ENCODE results near the gene TOR1AIP1. TPM values are rescaled to one million over a fixed set of nuclear protein-coding genes. Genes with fewer than 3 reads are reported as not detected.

TOR1AIP1 gene
- total and polyA plus RNA-seq, 2 experiments from 2014 or later = 59.1 to 64.6 TPM

- peak overlapping the region; percentile 82 for H3K9ac ChIP-seq
- in situ Hi-C loops (cut with MboI) = loop anchor here (25.0 kb wide), 1 partner anchor 286 kb away; the partner anchor contains the start of gene QSOX1
Observed at GRCh38 chr1:179876300-179876715, 5.8 kb upstream of the TOR1AIP1 start.

GRCh38 chr1:179877586-179878265 lies 4.4 kb upstream of the TOR1AIP1 start, which contains the start of gene TOR1AIP2:
Gene TOR1AIP2, minus strand, starts transcription at chr1:179877803. Its CDS starts 25,138 bp downstream, at chr1:179852665.
- WGBS, 2 experiments (ENCODE audit: low coverage in 1 of 2, low lambda C conversion rate in 2 of 2, missing lambda C conversion rate in 2 of 2) = 6% methylated on average over 31 of the region's 31 CpGs
- Histone ChIP-seq H3K4me1 (ENCODE audit: insufficient read depth) (peaks cover 26% of the 10 kb centered on the region), H3K9ac (peak within 1 kb of the TSS; percentile 82), H3K4me2 (ENCODE audit: unreplicated experiment) (peak within 1 kb of the TSS; percentile 93), H3K27me3 (replicated peaks; ENCODE audit: insufficient read depth) (no peaks in the 10 kb centered on the region), H3K79me2 (ENCODE audit: insufficient read depth) (peaks cover 74% of the 10 kb centered on the region), H4K20me1 (ENCODE audit: insufficient read depth) (peaks cover 4% of the 10 kb centered on the region; the same call in 1 of the 2 replicates), H3K9me3 (ENCODE audit: low read depth) (no peaks in the 10 kb centered on the region), H3K36me3 (ENCODE audit: low read depth) (peaks cover 31% of the 10 kb centered on the region), H3K27ac (peak within 1 kb of the TSS; percentile 51), H3K9me2 (ENCODE audit: insufficient read depth) (no peaks in the 10 kb centered on the region), H3F3A (ENCODE audit: insufficient read depth) (peaks cover 18% of the 10 kb centered on the region), H2AFZ (peak within 1 kb of the TSS; percentile 91), H3K4me3 (peak within 1 kb of the TSS; percentile 97)
- TF ChIP-seq EZH2 (IDR thresholded peaks at IDR 0.05; ENCODE audit: insufficient read depth, poor library complexity, severe bottlenecking) = no peak
- no peak for TF ChIP-seq EZH2phosphoT487 (IDR thresholded peaks at IDR 0.05; ENCODE audit: insufficient read depth, low read depth)
- in situ Hi-C loops (cut with MboI) = loop anchor here (25.0 kb wide), 1 partner anchor 285 kb away; the partner anchor contains the start of gene QSOX1
- peak; percentile 96 for DNase-seq

More at GRCh38 chr1:179876300-179876715, 5.8 kb upstream of the TOR1AIP1 start:
- DNase-seq = peak; percentile 33
- H4K20me1 ChIP-seq (ENCODE audit: insufficient read depth) = peaks cover 4% of the 10 kb centered on the region; the same call in 1 of the 2 replicates
- H2AFZ ChIP-seq = no peak overlapping the region
- H3K79me2 ChIP-seq (ENCODE audit: insufficient read depth) = peaks cover 88% of the 10 kb centered on the region
- peak overlapping the region; percentile 93 for H3K4me2 ChIP-seq (ENCODE audit: unreplicated experiment)
- H3K9me3 ChIP-seq (ENCODE audit: low read depth) = no peaks in the 10 kb centered on the region
- 63 to 66% methylated on average over 3 of the region's 3 CpGs for WGBS, 2 experiments (ENCODE audit: low coverage in 1 of 2, low lambda C conversion rate in 2 of 2, missing lambda C conversion rate in 2 of 2)
- no peaks in the 10 kb centered on the region for H3K9me2 ChIP-seq (ENCODE audit: insufficient read depth)
- H3K27ac ChIP-seq = peak overlapping the region; percentile 51; the same call in 1 of the 2 replicates
- TF ChIP-seq EZH2 (IDR thresholded peaks at IDR 0.05; ENCODE audit: insufficient read depth, poor library complexity, severe bottlenecking) = no peak
- no peak for TF ChIP-seq EZH2phosphoT487 (IDR thresholded peaks at IDR 0.05; ENCODE audit: insufficient read depth, low read depth)
- peaks cover 21% of the 10 kb centered on the region for H3F3A ChIP-seq (ENCODE audit: insufficient read depth)
- H3K4me1 ChIP-seq (ENCODE audit: insufficient read depth) = peaks cover 29% of the 10 kb centered on the region
- peak overlapping the region; percentile 97 for H3K4me3 ChIP-seq
- peaks cover 31% of the 10 kb centered on the region for H3K36me3 ChIP-seq (ENCODE audit: low read depth)
- H3K27me3 ChIP-seq (replicated peaks; ENCODE audit: insufficient read depth) = no peaks in the 10 kb centered on the region

GRCh38 chr1:179879797-179880196 lies 2.3 kb upstream of the TOR1AIP1 start:
- peaks cover 35% of the 10 kb centered on the region for H3K4me1 ChIP-seq (ENCODE audit: insufficient read depth)
- peaks cover 4% of the 10 kb centered on the region; the same call in 1 of the 2 replicates for H4K20me1 ChIP-seq (ENCODE audit: insufficient read depth)
- no peaks in the 10 kb centered on the region for H3K9me2 ChIP-seq (ENCODE audit: insufficient read depth)
- WGBS, 2 experiments (ENCODE audit: low coverage in 1 of 2, low lambda C conversion rate in 2 of 2, missing lambda C conversion rate in 2 of 2) = 94 to 100% methylated on average over 2 of the region's 2 CpGs
- no peak overlapping the region for H3K27ac ChIP-seq
- no peak overlapping the region for H2AFZ ChIP-seq
- DNase-seq = no peak
- H3K9me3 ChIP-seq (ENCODE audit: low read depth) = no peaks in the 10 kb centered on the region
- H3K4me3 ChIP-seq = no peak overlapping the region
- H3K4me2 ChIP-seq (ENCODE audit: unreplicated experiment) = no peak overlapping the region
- in situ Hi-C loops (cut with MboI) = loop anchor here (25.0 kb wide), 1 partner anchor 283 kb away; the partner anchor contains the start of gene QSOX1
- no peak for TF ChIP-seq EZH2phosphoT487 (IDR thresholded peaks at IDR 0.05; ENCODE audit: insufficient read depth, low read depth)
- TF ChIP-seq EZH2 (IDR thresholded peaks at IDR 0.05; ENCODE audit: insufficient read depth, poor library complexity, severe bottlenecking) = no peak
- peaks cover 71% of the 10 kb centered on the region for H3K79me2 ChIP-seq (ENCODE audit: insufficient read depth)
- H3K27me3 ChIP-seq (replicated peaks; ENCODE audit: insufficient read depth) = no peaks in the 10 kb centered on the region
- H3K9ac ChIP-seq = no peak overlapping the region
- H3F3A ChIP-seq (ENCODE audit: insufficient read depth) = peaks cover 16% of the 10 kb centered on the region
- H3K36me3 ChIP-seq (ENCODE audit: low read depth) = peaks cover 13% of the 10 kb centered on the region; the same call in 1 of the 2 replicates

- TF ChIP-seq EZH2phosphoT487 (IDR thresholded peaks at IDR 0.05; ENCODE audit: insufficient read depth, low read depth) (no peak), EZH2 (IDR thresholded peaks at IDR 0.05; ENCODE audit: insufficient read depth, poor library complexity, severe bottlenecking) (no peak)
- Histone ChIP-seq H3K9me2 (ENCODE audit: insufficient read depth) (no peaks in the 10 kb centered on the region), H4K20me1 (ENCODE audit: insufficient read depth) (0 out of 2 replicates have a peak, but pooled peaks cover under 1% of the 10 kb centered on the region), H3K4me2 (ENCODE audit: unreplicated experiment) (peak overlapping the region; percentile 99), H3K27ac (peak overlapping the region; percentile 99), H3K79me2 (ENCODE audit: insufficient read depth) (peaks cover 71% of the 10 kb centered on the region), H3K9ac (peak overlapping the region; percentile 98), H3K36me3 (ENCODE audit: low read depth) (peaks cover 20% of the 10 kb centered on the region; the same call in 1 of the 2 replicates), H3K4me1 (ENCODE audit: insufficient read depth) (peaks cover 18% of the 10 kb centered on the region), H3K4me3 (peak overlapping the region; percentile 90), H3K9me3 (ENCODE audit: low read depth) (no peaks in the 10 kb centered on the region), H3F3A (ENCODE audit: insufficient read depth) (peaks cover 12% of the 10 kb centered on the region), H3K27me3 (replicated peaks; ENCODE audit: insufficient read depth) (no peaks in the 10 kb centered on the region), H2AFZ (peak overlapping the region; percentile 81)
- DNase-seq = peak; percentile 96
- 2 to 4% methylated on average over 21 to 22 of the region's 22 CpGs for WGBS, 2 experiments (ENCODE audit: low coverage in 1 of 2, low lambda C conversion rate in 2 of 2, missing lambda C conversion rate in 2 of 2)
- in situ Hi-C loops (cut with MboI) = loop anchor here (25.0 kb wide), 1 partner anchor 281 kb away; the partner anchor contains the start of gene QSOX1
Observed at GRCh38 chr1:179881642-179882252, 338 bp upstream of the TOR1AIP1 start.
